Loucy (cell line): ENCODE results near the gene INTS1.

ENCODE experiments used
- H2AFZ ChIP-seq: fragments of 200-600 bp; sonication (generic); 2 replicates; pipeline ENCODE4 v1.6.0; 2016; ENCODE audit warnings: antibody characterized with exemption, mild to moderate bottlenecking, low read length, moderate library complexity
- H3F3A ChIP-seq: fragments of 200-600 bp; 2 replicates; pipeline ENCODE4 v1.6.0; 2016; ENCODE audit warnings: antibody characterized with exemption, low read depth, mild to moderate bottlenecking
- H3K27me3 ChIP-seq: fragments of 200-600 bp; sonication (generic); 2 replicates; pipeline ENCODE4 v1.6.1; 2014; ENCODE audit warnings: low read length, mild to moderate bottlenecking; ENCODE audit not compliant: insufficient read depth, poor library complexity, severe bottlenecking
- H3K36me3 ChIP-seq: fragments of 200-600 bp; sonication (generic); 2 replicates; pipeline ENCODE4 v1.6.1; 2016; ENCODE audit warnings: low read length; ENCODE audit not compliant: insufficient read depth
- H3K4me1 ChIP-seq: fragments of 200-600 bp; sonication (generic); 2 replicates; pipeline ENCODE4 v1.5.1; 2014; ENCODE audit warnings: low read length, mild to moderate bottlenecking; ENCODE audit not compliant: insufficient read depth, poor library complexity, severe bottlenecking
- H3K4me2 ChIP-seq: fragments of 200-600 bp; sonication (generic); 2 replicates; pipeline ENCODE4 v1.6.0; 2014; ENCODE audit warnings: antibody characterized with exemption, low read length, low read depth, mild to moderate bottlenecking; ENCODE audit not compliant: poor library complexity, severe bottlenecking
- H3K4me3 ChIP-seq: fragments of 200-600 bp; sonication (generic); 2 replicates; pipeline ENCODE4 v1.5.1; 2014; ENCODE audit warnings: low read length, mild to moderate bottlenecking, mixed read lengths; ENCODE audit not compliant: poor library complexity, severe bottlenecking
- H3K79me2 ChIP-seq: fragments of 200-600 bp; sonication (generic); 2 replicates; pipeline ENCODE4 v1.6.1; 2014; ENCODE audit warnings: low read length; ENCODE audit not compliant: insufficient read depth
- H3K9ac ChIP-seq: fragments of 200-600 bp; sonication (generic); 2 replicates; pipeline ENCODE4 v1.6.0; 2014; ENCODE audit warnings: mild to moderate bottlenecking, low read depth, low read length, moderate library complexity; ENCODE audit not compliant: poor library complexity, severe bottlenecking
- H3K9me2 ChIP-seq: fragments of 200-600 bp; sonication (generic); replicated peaks from 2 replicates; pipeline ENCODE4 v1.6.1; 2016; ENCODE audit warnings: low read depth, low read length, mixed read lengths
- H3K9me3 ChIP-seq: fragments of 200-600 bp; sonication (generic); 2 replicates; pipeline ENCODE4 v1.6.1; 2014; ENCODE audit warnings: mild to moderate bottlenecking, antibody characterized with exemption, low read length, low read depth; ENCODE audit not compliant: insufficient read depth
- H4K20me1 ChIP-seq: fragments of 200-600 bp; sonication (generic); 2 replicates; pipeline ENCODE4 v1.6.0; 2014; ENCODE audit warnings: antibody characterized with exemption, low read length, mild to moderate bottlenecking; ENCODE audit not compliant: insufficient read depth, poor library complexity, severe bottlenecking
- CTCF ChIP-seq: fragments of 200-600 bp; sonication (generic); conservative IDR thresholded peaks from 2 replicates; pipeline ENCODE4 v1.5.1; 2014; ENCODE audit warnings: mild to moderate bottlenecking, antibody characterized with exemption, low read length
- EZH2phosphoT487 ChIP-seq: fragments of 200-600 bp; IDR thresholded peaks from 2 replicates; pipeline ENCODE4 v1.6.1; 2018; ENCODE audit warnings: antibody characterized with exemption, mild to moderate bottlenecking, moderate library complexity, borderline replicate concordance

INTS1 gene

DNA sequence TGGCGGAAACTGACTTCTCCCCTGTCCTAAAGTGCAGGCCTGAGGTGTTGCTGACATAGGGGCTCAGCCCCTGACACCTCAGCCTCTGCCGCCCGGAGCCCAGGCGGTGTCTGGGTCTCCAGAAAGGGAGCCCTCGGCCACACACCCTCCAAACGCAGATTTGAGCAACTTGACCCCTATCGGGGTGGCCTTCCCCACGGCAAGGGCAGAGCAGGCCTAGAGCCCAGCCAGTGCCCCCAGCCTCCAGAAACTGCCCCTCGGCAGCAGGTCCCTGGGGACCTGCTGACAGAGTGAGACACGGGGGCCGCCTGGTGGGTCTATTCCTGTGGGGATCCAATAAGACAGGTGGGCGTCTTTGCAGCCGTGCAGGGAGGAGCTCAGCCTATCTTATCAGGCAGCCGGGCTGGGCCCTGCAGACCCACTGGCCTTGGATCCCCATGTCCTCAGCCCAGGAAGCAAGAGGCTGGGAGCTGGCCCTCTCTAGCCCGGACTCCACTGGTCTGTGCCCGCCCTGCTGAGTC, 40.8 kb upstream of the INTS1 start:
- no peak overlapping the region for H3K4me2 ChIP-seq
- no peak overlapping the region for H2AFZ ChIP-seq
- no peak for TF ChIP-seq CTCF
- no peak for TF ChIP-seq EZH2phosphoT487
- peaks cover 41% of the 10 kb centered on the region; the same call in 1 of the 2 replicates for H3K36me3 ChIP-seq
- no peaks in the 10 kb centered on the region for H3K27me3 ChIP-seq
- peaks cover 6% of the 10 kb centered on the region for H4K20me1 ChIP-seq
- no peaks in the 10 kb centered on the region for H3K4me1 ChIP-seq
- no peaks in the 10 kb centered on the region for H3F3A ChIP-seq
- no peaks in the 10 kb centered on the region for H3K9me3 ChIP-seq
- H3K9me2 ChIP-seq, result no peaks in the 10 kb centered on the region
- no peaks in the 10 kb centered on the region; the same call in 1 of the 2 replicates for H3K79me2 ChIP-seq
- no peak overlapping the region for H3K9ac ChIP-seq
- H3K4me3 ChIP-seq, result no peak overlapping the region

- Histone ChIP-seq H3K4me1 (no peaks in the 10 kb centered on the region), H3F3A (no peaks in the 10 kb centered on the region), H3K9me2 (no peaks in the 10 kb centered on the region), H3K79me2 (peaks cover 6% of the 10 kb centered on the region; the same call in 1 of the 2 replicates), H4K20me1 (peaks cover 10% of the 10 kb centered on the region), H3K9ac (no peak overlapping the region), H2AFZ (no peak overlapping the region), H3K36me3 (peaks cover 47% of the 10 kb centered on the region; the same call in 1 of the 2 replicates), H3K9me3 (no peaks in the 10 kb centered on the region), H3K27me3 (no peaks in the 10 kb centered on the region), H3K4me2 (no peak overlapping the region), H3K4me3 (no peak overlapping the region)
- TF ChIP-seq EZH2phosphoT487, result no peak
- no peak for TF ChIP-seq CTCF
These were observed 40.1 kb upstream of the INTS1 start for GRCh38 chr7:1544178-1544895.

DNA sequence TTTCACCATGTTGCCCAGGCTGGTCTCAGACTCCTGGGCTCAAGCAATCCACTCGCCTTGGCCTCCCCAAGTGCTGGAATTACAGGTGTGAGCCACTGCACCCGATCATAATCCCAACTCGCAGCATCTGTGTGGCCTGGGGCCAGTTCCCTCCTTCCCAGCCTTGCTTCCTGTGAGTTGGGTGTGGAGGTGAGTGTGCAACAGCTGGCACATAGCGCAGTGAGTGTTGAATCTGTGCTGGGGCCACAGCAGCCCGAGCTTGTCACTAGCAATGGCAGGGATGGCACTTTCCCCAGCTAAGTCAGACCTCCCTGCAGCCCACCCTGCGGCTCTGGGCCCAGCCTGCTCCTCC, 39.6 kb upstream of the INTS1 start:
- H4K20me1 ChIP-seq, result peaks cover 15% of the 10 kb centered on the region
- H3K4me1 ChIP-seq, result no peaks in the 10 kb centered on the region
- H3K36me3 ChIP-seq, result peaks cover 53% of the 10 kb centered on the region; the same call in 1 of the 2 replicates
- no peak overlapping the region for H3K4me2 ChIP-seq
- peaks cover 11% of the 10 kb centered on the region; the same call in 1 of the 2 replicates for H3K79me2 ChIP-seq
- TF ChIP-seq CTCF, result no peak
- TF ChIP-seq EZH2phosphoT487, result no peak
- H3K4me3 ChIP-seq, result no peak overlapping the region
- no peaks in the 10 kb centered on the region for H3K9me3 ChIP-seq
- no peak overlapping the region for H3K9ac ChIP-seq
- H3F3A ChIP-seq, result no peaks in the 10 kb centered on the region
- no peaks in the 10 kb centered on the region for H3K9me2 ChIP-seq
- no peak overlapping the region for H2AFZ ChIP-seq
- H3K27me3 ChIP-seq, result no peaks in the 10 kb centered on the region
